Effector memory CD4-positive, alpha-beta T cell (primary cell): Measurements from ENCODE around the gene FRS3.

ENCODE experiments used
- DNase-seq, 3 donors: peaks; one replicate each; pipeline ENCODE4 v3.0.0-alpha.2; 2020
- H3K27ac ChIP-seq: 2 replicates; pipeline ENCODE4 v1.7.0; 2013; ENCODE audit warnings: mild to moderate bottlenecking, low read length, moderate library complexity; ENCODE audit not compliant: insufficient read depth, poor library complexity, severe bottlenecking
- H3K27me3 ChIP-seq: replicated peaks from 2 replicates; pipeline ENCODE4 v1.7.0; 2013; ENCODE audit warnings: mild to moderate bottlenecking, low read length; ENCODE audit not compliant: insufficient read depth, control insufficient read depth, poor library complexity, severe bottlenecking
- H3K36me3 ChIP-seq: 2 replicates; pipeline ENCODE4 v1.7.0; 2013; ENCODE audit warnings: mild to moderate bottlenecking, low read length, moderate library complexity; ENCODE audit not compliant: control insufficient read depth, insufficient read depth
- H3K4me1 ChIP-seq: 2 replicates; pipeline ENCODE4 v1.7.0; 2013; ENCODE audit warnings: low read length, mild to moderate bottlenecking; ENCODE audit not compliant: control insufficient read depth, insufficient read depth, poor library complexity, severe bottlenecking
- H3K4me3 ChIP-seq: 2 replicates; pipeline ENCODE4 v1.7.0; 2013; ENCODE audit warnings: low read length, low read depth, mild to moderate bottlenecking; ENCODE audit not compliant: insufficient read depth, poor library complexity, severe bottlenecking
- H3K9me3 ChIP-seq: 2 replicates; pipeline ENCODE4 v1.7.0; 2013; ENCODE audit warnings: mild to moderate bottlenecking, low read length, moderate library complexity; ENCODE audit not compliant: control insufficient read depth

Gene FRS3

GRCh38 chr6:41757931-41758640, 21.6 kb downstream of the FRS3 start:
- Histone ChIP-seq H3K4me1 (no peaks in the 10 kb centered on the region), H3K9me3 (no peaks in the 10 kb centered on the region), H3K4me3 (no peak overlapping the region), H3K27me3 (no peaks in the 10 kb centered on the region), H3K27ac (no peak overlapping the region), H3K36me3 (no peaks in the 10 kb centered on the region)
- no peak for DNase-seq

GRCh38 chr6:41757271-41757670, 22.4 kb downstream of the FRS3 start:
- H3K4me3 ChIP-seq, result no peak overlapping the region
- H3K9me3 ChIP-seq, result no peaks in the 10 kb centered on the region
- H3K27me3 ChIP-seq, result no peaks in the 10 kb centered on the region
- no peaks in the 10 kb centered on the region for H3K36me3 ChIP-seq
- DNase-seq, result no peak
- H3K4me1 ChIP-seq, result no peaks in the 10 kb centered on the region
- H3K27ac ChIP-seq, result no peak overlapping the region

- Histone ChIP-seq H3K27me3 (no peaks in the 10 kb centered on the region), H3K9me3 (no peaks in the 10 kb centered on the region), H3K27ac (no peak overlapping the region), H3K4me3 (no peak overlapping the region), H3K36me3 (no peaks in the 10 kb centered on the region), H3K4me1 (no peaks in the 10 kb centered on the region)
- no peak for DNase-seq
Measured at GRCh38 chr6:41756354-41756753, 23.3 kb downstream of the FRS3 start.

DNA sequence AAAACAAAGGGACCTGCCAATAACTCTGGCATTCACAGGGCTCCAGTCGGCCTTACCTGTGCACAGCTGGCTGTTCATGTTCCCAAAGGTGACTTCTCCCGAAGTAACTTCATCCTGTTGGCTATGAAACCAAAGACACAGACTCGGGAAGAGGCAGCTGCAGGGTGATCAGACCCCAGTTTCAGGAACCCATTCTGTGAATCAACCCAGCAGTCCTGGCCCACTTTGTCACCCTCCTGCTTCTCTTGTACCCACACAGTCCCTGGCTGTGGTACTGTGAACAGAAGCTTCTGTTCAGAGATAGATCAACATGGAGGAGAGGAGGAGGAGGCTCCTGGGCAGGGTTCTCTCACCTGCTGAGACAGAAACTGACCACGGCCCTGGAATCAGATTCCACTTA, 23.8 kb downstream of the FRS3 start:
- Histone ChIP-seq H3K4me3 (no peak overlapping the region), H3K9me3 (no peaks in the 10 kb centered on the region), H3K27me3 (no peaks in the 10 kb centered on the region), H3K4me1 (no peaks in the 10 kb centered on the region), H3K36me3 (no peaks in the 10 kb centered on the region), H3K27ac (no peak overlapping the region)
- DNase-seq, result no peak

DNA sequence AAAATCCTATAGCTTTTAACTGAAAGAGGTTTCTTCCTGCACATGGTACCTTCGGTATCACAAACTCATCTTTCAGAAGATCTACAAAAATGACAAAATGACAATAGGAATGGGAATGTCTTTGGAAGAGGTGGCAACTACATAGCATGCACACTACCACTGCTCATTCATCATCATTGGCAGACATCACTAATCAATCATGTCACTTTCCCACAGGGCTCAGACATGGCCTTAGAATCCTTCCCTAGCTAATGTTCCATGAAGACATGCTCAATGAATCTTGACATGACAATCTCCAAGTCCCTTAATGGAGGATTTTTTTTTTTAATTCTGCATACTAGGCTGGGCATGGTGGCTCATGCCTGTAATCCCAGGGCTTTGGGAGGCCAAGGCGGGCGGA, 29.3 kb downstream of the FRS3 start:
- DNase-seq, result no peak
- no peaks in the 10 kb centered on the region for H3K9me3 ChIP-seq
- no peak overlapping the region for H3K4me3 ChIP-seq
- no peaks in the 10 kb centered on the region for H3K36me3 ChIP-seq
- no peaks in the 10 kb centered on the region for H3K4me1 ChIP-seq
- H3K27me3 ChIP-seq, result no peaks in the 10 kb centered on the region
- no peak overlapping the region for H3K27ac ChIP-seq

DNA sequence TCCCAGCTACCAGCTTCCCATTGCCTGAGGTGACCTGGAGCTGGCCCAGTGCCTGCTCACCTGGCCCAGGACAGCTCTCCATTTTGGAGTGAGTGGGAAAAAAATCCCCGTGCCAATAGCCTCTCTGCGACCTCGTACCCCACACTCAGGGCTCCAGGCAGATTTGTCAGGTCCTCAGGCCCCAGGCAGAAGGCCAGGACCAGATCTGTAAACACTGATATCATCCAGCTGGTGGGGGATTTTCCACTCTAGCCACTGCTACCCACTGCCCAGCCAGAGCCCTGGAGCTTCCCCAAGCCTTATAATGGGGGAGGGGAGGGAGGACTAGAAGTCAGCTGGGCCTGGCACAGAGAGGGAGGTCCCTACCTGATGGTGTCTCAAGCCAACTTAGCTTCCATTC, 31.2 kb downstream of the FRS3 start:
- no peak for DNase-seq
- no peak overlapping the region for H3K27ac ChIP-seq
- no peaks in the 10 kb centered on the region for H3K4me1 ChIP-seq
- no peaks in the 10 kb centered on the region for H3K9me3 ChIP-seq
- no peaks in the 10 kb centered on the region for H3K27me3 ChIP-seq
- H3K4me3 ChIP-seq, result no peak overlapping the region
- H3K36me3 ChIP-seq, result no peaks in the 10 kb centered on the region

GRCh38 chr6:41748102-41748477, 31.6 kb downstream of the FRS3 start:
- Histone ChIP-seq H3K27me3 (no peaks in the 10 kb centered on the region), H3K4me3 (no peak overlapping the region), H3K27ac (no peak overlapping the region), H3K4me1 (no peaks in the 10 kb centered on the region), H3K9me3 (no peaks in the 10 kb centered on the region), H3K36me3 (no peaks in the 10 kb centered on the region)
- DNase-seq, result no peak

GRCh38 chr6:41747256-41748101, 32.2 kb downstream of the FRS3 start, which contains the start of gene PGC:
TSS of gene PGC (minus strand) at chr6:41747397. CDS start at chr6:41747334, 63 bp downstream.
- H3K9me3 ChIP-seq, result no peaks in the 10 kb centered on the region
- H3K36me3 ChIP-seq, result no peaks in the 10 kb centered on the region
- no peaks in the 10 kb centered on the region for H3K4me1 ChIP-seq
- no peak within 1 kb of the TSS for H3K27ac ChIP-seq
- no peak within 1 kb of the TSS for H3K4me3 ChIP-seq
- H3K27me3 ChIP-seq, result no peaks in the 10 kb centered on the region
- DNase-seq, result no peak

GRCh38 chr6:41746107-41746506, 33.6 kb downstream of the FRS3 start:
- H3K27me3 ChIP-seq, result no peaks in the 10 kb centered on the region
- DNase-seq, result no peak
- no peak overlapping the region for H3K27ac ChIP-seq
- H3K4me3 ChIP-seq, result no peak overlapping the region
- H3K36me3 ChIP-seq, result no peaks in the 10 kb centered on the region
- H3K9me3 ChIP-seq, result no peaks in the 10 kb centered on the region
- H3K4me1 ChIP-seq, result no peaks in the 10 kb centered on the region

DNA sequence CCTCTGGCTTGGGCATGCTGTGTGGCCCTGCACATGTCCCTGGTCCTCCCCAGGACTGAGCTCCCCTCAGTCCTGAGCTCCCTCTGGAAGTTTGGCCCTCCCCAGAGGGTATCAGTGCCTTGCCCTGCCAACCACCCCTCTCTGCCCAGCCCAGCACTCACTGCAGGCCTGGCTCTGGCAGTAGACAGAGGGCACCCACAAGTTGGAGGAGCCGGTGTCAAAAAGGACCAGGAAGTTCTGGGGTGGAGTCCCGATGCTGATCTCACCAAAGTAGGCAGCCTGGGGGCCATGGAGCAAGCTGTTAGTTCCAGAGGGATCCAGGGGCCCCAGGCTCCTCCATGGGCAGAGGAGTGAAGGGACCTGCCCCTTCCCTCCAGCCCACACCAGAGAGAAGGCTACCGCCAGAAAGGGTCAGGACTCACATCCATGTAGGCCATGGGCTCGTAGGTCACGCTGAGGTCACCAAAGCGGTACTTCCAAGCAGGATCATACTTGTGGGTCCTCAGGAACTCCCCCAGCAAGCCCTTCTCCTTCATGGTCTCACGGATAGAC, 35.4 kb downstream of the FRS3 start:
- Histone ChIP-seq H3K27me3 (no peaks in the 10 kb centered on the region), H3K4me1 (no peaks in the 10 kb centered on the region)
- no peak for DNase-seq

More for the DNA sequence above, 35.4 kb downstream of the FRS3 start:
- Histone ChIP-seq H3K9me3 (no peaks in the 10 kb centered on the region), H3K27ac (no peak overlapping the region), H3K4me3 (no peak overlapping the region), H3K36me3 (no peaks in the 10 kb centered on the region)
